Neutrophil (primary cell): Measurements from ENCODE around the gene TMOD4.

ENCODE experiments used
- H3K27ac ChIP-seq: fragments of 200-600 bp; sonication (generic); 2 replicates; pipeline ENCODE4 v1.5.1; 2016; ENCODE audit warnings: mild to moderate bottlenecking, moderate library complexity
- H3K27me3 ChIP-seq: fragments of 200-600 bp; sonication (generic); 2 replicates; pipeline ENCODE4 v1.6.0; 2016; ENCODE audit warnings: mild to moderate bottlenecking
- H3K36me3 ChIP-seq: fragments of 200-600 bp; sonication (generic); 2 replicates; pipeline ENCODE4 v1.5.1; 2017
- H3K4me1 ChIP-seq, 2 experiments: fragments of 200-600 bp in 1 of 2; sonication (generic) in 1 of 2; 1 replicate in 1 of 2; 2 replicates in 1 of 2; pipeline versions ENCODE4 v1.5.1 to v1.6.1; 2013 to 2016; ENCODE audit warnings: low read depth in 1 of 2, low read length in 1 of 2, mild to moderate bottlenecking in 1 of 2, moderate library complexity in 1 of 2; ENCODE audit not compliant: control insufficient read depth in 1 of 2, insufficient read depth in 1 of 2
- H3K4me3 ChIP-seq, 2 experiments: fragments of 200-600 bp in 1 of 2; sonication (generic) in 1 of 2; 1 replicate in 1 of 2; 2 replicates in 1 of 2; pipeline ENCODE4 v1.5.1; 2013 to 2016; ENCODE audit warnings: low read depth in 1 of 2, low read length in 1 of 2, mild to moderate bottlenecking in 1 of 2, moderate library complexity in 1 of 2
- H3K9me3 ChIP-seq: fragments of 200-600 bp; sonication (generic); 2 replicates; pipeline ENCODE4 v1.5.1; 2016
- TF ChIP-seq, protein P1 (sequence below): fragments of 200-600 bp; sonication (generic); IDR thresholded peaks from 2 replicates; pipeline ENCODE4 v1.5.1; 2016; ENCODE audit warnings: antibody characterized with exemption

The TMOD4 gene

DNA sequence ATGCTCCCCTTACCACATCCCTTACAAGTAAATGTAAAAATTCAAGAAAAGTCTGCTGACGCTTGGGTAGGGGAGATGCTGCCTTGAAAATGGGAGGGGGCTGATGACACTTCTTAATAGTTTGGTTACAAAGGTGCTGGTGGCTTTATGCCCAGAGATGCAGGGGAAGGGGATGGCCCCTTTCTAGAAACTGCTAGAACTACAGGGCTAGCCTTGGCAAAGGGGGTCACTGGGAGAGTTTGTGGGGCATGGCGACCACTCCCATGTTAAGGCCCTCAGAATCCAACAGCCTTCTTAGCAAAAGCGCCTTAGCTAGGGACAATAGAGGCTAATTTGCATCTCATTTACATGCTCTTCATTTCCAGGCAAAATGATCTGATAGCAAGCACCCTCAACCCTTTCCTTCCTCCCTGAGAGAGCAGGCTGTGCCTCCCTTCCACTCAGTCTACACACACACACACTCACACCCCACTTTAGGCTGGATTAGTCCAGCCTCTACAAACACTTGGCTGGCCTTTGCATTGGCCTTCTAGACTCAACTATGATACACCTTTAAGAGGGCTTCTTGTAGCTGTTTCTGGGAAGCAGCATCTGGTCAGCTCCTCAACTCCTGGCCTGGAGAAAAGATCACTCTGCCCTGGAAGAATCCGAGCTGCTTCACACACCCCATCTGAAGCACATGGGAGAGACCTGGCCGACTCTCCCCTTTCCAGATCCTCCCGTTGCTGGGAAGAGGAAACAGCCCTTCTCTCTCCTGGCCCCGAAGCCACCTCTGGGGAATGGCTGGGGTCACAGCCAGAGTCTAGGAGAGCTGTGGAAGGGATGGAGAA is 31.1 kb downstream of the TMOD4 start:
- Histone ChIP-seq H3K4me3 (no peak overlapping the region), H3K27me3 (peaks cover 58% of the 10 kb centered on the region), H3K9me3 (no peaks in the 10 kb centered on the region), H3K36me3 (no peaks in the 10 kb centered on the region), H3K4me1 (peaks cover 16 to 23% of the 10 kb centered on the region in 2 experiments), H3K27ac (no peak overlapping the region)
- TF ChIP-seq, protein P1, sequence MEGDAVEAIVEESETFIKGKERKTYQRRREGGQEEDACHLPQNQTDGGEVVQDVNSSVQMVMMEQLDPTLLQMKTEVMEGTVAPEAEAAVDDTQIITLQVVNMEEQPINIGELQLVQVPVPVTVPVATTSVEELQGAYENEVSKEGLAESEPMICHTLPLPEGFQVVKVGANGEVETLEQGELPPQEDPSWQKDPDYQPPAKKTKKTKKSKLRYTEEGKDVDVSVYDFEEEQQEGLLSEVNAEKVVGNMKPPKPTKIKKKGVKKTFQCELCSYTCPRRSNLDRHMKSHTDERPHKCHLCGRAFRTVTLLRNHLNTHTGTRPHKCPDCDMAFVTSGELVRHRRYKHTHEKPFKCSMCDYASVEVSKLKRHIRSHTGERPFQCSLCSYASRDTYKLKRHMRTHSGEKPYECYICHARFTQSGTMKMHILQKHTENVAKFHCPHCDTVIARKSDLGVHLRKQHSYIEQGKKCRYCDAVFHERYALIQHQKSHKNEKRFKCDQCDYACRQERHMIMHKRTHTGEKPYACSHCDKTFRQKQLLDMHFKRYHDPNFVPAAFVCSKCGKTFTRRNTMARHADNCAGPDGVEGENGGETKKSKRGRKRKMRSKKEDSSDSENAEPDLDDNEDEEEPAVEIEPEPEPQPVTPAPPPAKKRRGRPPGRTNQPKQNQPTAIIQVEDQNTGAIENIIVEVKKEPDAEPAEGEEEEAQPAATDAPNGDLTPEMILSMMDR: no peak

DNA sequence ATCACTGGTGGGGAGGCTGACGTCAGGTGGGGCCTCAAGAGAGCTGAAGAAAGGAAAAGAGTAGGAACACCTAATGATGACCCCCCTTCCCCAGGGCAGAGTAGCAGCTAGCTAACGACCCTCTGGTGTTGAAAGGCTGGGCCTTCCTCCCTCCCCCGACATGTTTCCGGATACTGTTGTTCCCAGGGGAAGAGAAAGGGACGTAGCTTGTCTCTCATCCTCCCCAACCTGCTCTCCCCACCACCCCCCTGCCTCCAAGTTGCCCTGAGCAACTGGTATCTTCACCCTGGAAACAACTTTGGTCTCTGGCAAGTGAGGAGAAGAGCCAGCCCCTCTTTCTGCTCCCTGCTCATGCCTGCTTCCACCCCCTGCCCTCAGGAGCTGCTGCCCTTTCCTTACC is 31.8 kb downstream of the TMOD4 start:
- Histone ChIP-seq H3K36me3 (no peaks in the 10 kb centered on the region), H3K27me3 (peaks cover 58% of the 10 kb centered on the region), H3K4me1 (peaks cover 16 to 23% of the 10 kb centered on the region in 2 experiments), H3K9me3 (no peaks in the 10 kb centered on the region), H3K27ac (no peak overlapping the region), H3K4me3 (no peak overlapping the region)
- TF ChIP-seq, protein P1: no peak

DNA sequence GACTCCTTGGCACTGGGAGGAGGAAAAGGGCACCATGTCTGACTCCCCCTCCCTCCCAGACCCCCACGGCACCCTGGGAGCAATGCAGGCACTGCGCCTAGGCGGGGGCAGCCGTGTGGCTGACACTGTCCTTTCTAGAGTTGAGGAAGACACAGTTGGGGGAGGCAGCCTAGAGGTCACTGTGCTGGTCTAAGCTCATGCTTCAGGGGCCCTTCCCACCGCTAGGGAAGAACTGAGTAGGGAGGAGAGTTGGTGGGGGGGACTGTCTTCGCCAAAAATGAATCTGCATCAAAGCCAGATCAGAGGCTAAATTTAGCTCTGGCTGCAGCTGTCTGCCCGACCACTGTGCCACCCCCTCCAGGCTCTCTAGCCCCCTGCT is 32.7 kb downstream of the TMOD4 start:
- Histone ChIP-seq H3K4me3 (no peak overlapping the region), H3K9me3 (no peaks in the 10 kb centered on the region), H3K27me3 (peaks cover 53% of the 10 kb centered on the region), H3K27ac (no peak overlapping the region), H3K4me1 (peaks cover 16 to 23% of the 10 kb centered on the region in 2 experiments), H3K36me3 (no peaks in the 10 kb centered on the region)
- TF ChIP-seq, protein P1: no peak

DNA sequence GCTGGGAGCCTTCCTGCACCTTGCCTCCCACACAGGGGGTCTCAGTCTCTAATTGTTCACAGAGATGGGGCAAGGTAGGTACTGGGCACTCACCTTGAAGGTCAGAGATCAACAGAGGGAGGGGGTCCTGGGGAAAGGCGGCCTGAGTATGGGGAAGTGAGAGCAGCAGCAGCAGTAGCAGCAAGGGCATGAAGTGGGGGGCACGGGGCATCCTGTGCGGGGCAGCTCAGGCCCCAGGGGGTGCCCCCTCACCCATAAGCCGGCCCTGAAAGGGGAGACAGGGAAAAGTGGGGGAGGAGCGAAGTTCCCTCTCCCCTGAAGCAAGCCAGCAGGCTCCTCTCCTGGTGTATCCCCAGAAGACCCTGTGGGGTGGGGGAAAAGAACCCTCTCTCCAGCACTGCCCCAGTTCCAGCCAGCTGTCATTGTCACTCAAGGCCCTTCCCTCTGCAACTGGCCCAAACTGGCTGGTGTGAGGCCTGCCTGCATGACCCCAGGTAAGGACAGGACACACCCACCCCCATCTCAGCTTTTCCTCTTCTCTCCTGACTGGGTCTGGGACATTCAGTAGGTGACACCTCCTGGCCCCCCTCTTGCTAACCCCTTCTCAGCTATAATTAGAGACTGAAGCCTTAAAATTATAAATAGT is 33.2 kb downstream of the TMOD4 start:
- no peaks in the 10 kb centered on the region for H3K9me3 ChIP-seq
- TF ChIP-seq, protein P1: no peak
- no peak overlapping the region for H3K4me3 ChIP-seq
- H3K27ac ChIP-seq: no peak overlapping the region
- peaks cover 16 to 23% of the 10 kb centered on the region in 2 experiments for H3K4me1 ChIP-seq
- H3K36me3 ChIP-seq: no peaks in the 10 kb centered on the region
- H3K27me3 ChIP-seq: peaks cover 48% of the 10 kb centered on the region

DNA sequence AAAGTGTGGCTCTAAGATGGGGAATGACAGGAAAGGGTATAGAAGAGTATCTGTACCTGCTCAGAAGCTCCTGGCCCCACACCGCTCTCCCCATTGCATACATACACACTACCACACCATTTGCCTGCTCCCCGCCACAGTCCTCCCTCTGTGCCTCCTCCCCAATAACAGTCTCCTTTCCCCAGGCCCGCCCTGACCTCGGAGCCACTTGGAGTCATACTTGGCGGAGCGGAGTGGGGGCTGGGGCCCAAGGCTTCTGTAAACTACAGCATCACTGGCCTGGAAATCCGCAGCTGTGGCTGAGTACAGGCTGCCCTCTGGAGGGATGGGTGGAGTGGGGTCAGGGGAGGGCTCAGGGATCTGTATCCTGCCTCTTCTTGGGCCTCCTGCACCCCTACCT is 38.0 kb downstream of the TMOD4 start:
- no peak overlapping the region for H3K4me3 ChIP-seq
- TF ChIP-seq, protein P1: no peak
- no peak overlapping the region for H3K27ac ChIP-seq
- H3K27me3 ChIP-seq: peaks cover 4% of the 10 kb centered on the region
- no peaks in the 10 kb centered on the region for H3K4me1 ChIP-seq
- no peaks in the 10 kb centered on the region for H3K9me3 ChIP-seq
- H3K36me3 ChIP-seq: no peaks in the 10 kb centered on the region
